Ishikawa (cell line): ENCODE results near the gene HSPA4L.

Source experiments
- CREB1 ChIP-seq: IDR thresholded peaks from 2 replicates; pipeline ENCODE4 v1.6.1; 2012; ENCODE audit warnings: low read depth
- EGR1 ChIP-seq: IDR thresholded peaks from 2 replicates; pipeline ENCODE4 v1.6.1; 2012
- EP300 ChIP-seq: IDR thresholded peaks from 2 replicates; pipeline ENCODE4 v1.6.1; 2012; ENCODE audit warnings: borderline replicate concordance
- FOXM1 ChIP-seq: IDR thresholded peaks from 2 replicates; pipeline ENCODE4 v1.6.1; 2012; ENCODE audit warnings: low read depth, borderline replicate concordance
- MAX ChIP-seq: IDR thresholded peaks from 2 replicates; pipeline ENCODE4 v1.6.1; 2012
- REST ChIP-seq: IDR thresholded peaks from 2 replicates; pipeline ENCODE4 v1.6.1; 2012; ENCODE audit warnings: low read depth, mild to moderate bottlenecking
- TAF1 ChIP-seq: IDR thresholded peaks from 2 replicates; pipeline ENCODE4 v1.6.1; 2012; ENCODE audit warnings: low read depth, mild to moderate bottlenecking

GRCh38 chr4:127782025-127782274, 172 bp upstream of the HSPA4L start:
- TF ChIP-seq EP300, result no peak
- no peak; the same call in 1 of the 2 replicates for TF ChIP-seq TAF1
- TF ChIP-seq EGR1, result peak; percentile 54; the same call in 1 of the 2 replicates
- no peak for TF ChIP-seq REST
- no peak for TF ChIP-seq FOXM1
- no peak for TF ChIP-seq CREB1
- TF ChIP-seq MAX, result 0 out of 2 replicates have a peak, but pooled peaks have one; percentile 27
